Suppressor macrophage treated with lipopolysaccharide for 4 hours (primary cell): ENCODE data around the gene LACTBL1.
"Not testable (repeated sequence)": the region's sequence is repeated elsewhere in the genome, so short reads cannot be mapped to it uniquely, and the experiment has no call there.

ENCODE experiments used
- DNase-seq: peaks from one replicate; pipeline ENCODE4 v3.0.0-alpha.2; 2020

LACTBL1 gene

GRCh38 chr1:22976461-22977243 lies 4.0 kb upstream of the LACTBL1 start:
- DNase-seq, result peak; percentile 86

GRCh38 chr1:22976127-22976460 lies 3.4 kb upstream of the LACTBL1 start:
- no peak for DNase-seq

GRCh38 chr1:22975694-22976093 lies 3.0 kb upstream of the LACTBL1 start:
- no peak for DNase-seq

- DNase-seq, result no peak
Measured at GRCh38 chr1:22971611-22972405, 858 bp downstream of the LACTBL1 start.

- DNase-seq, result no peak
Measured at GRCh38 chr1:22971161-22971560, 1.5 kb downstream of the LACTBL1 start.

GRCh38 chr1:22970096-22970495 lies 2.6 kb downstream of the LACTBL1 start:
- no peak for DNase-seq

GRCh38 chr1:22969304-22969709 lies 3.4 kb downstream of the LACTBL1 start:
- no peak for DNase-seq

GRCh38 chr1:22967833-22968232 lies 4.8 kb downstream of the LACTBL1 start:
- no peak for DNase-seq

GRCh38 chr1:22966309-22966708 lies 6.4 kb downstream of the LACTBL1 start:
- no peak for DNase-seq

- no peak for DNase-seq
Measured at GRCh38 chr1:22963044-22963677, 9.5 kb downstream of the LACTBL1 start.

- DNase-seq, result no peak
Measured at GRCh38 chr1:22962558-22962957, 10.1 kb downstream of the LACTBL1 start.

- DNase-seq, result no peak
Measured at GRCh38 chr1:22959545-22960360, 12.9 kb downstream of the LACTBL1 start.

GRCh38 chr1:22958556-22958955 lies 14.1 kb downstream of the LACTBL1 start:
- DNase-seq, result no peak

- no peak for DNase-seq
Measured at GRCh38 chr1:22957066-22957465, 15.6 kb downstream of the LACTBL1 start.

GRCh38 chr1:22955146-22955545 lies 17.5 kb downstream of the LACTBL1 start:
- DNase-seq, result no peak

- no peak for DNase-seq
Measured at GRCh38 chr1:22953740-22954141, 18.9 kb downstream of the LACTBL1 start.

GRCh38 chr1:22953057-22953739 lies 19.5 kb downstream of the LACTBL1 start:
- no peak for DNase-seq

GRCh38 chr1:22952694-22953056 lies 20.0 kb downstream of the LACTBL1 start:
- no peak for DNase-seq

- no peak for DNase-seq
Measured at GRCh38 chr1:22951796-22952195, 20.9 kb downstream of the LACTBL1 start.

GRCh38 chr1:22949822-22950331 lies 22.8 kb downstream of the LACTBL1 start:
- DNase-seq, result no peak

GRCh38 chr1:22945171-22945570 lies 27.5 kb downstream of the LACTBL1 start:
- not testable (repeated sequence) for DNase-seq
